Raji (cell line): ENCODE data around the gene ZBTB7A.

Experiments
- POLR2A ChIP-seq: IDR thresholded peaks from 2 replicates; pipeline ENCODE4 v1.6.1; 2011; ENCODE audit warnings: low read depth, low read length, control low read depth; ENCODE audit not compliant: insufficient read depth

ZBTB7A gene

DNA sequence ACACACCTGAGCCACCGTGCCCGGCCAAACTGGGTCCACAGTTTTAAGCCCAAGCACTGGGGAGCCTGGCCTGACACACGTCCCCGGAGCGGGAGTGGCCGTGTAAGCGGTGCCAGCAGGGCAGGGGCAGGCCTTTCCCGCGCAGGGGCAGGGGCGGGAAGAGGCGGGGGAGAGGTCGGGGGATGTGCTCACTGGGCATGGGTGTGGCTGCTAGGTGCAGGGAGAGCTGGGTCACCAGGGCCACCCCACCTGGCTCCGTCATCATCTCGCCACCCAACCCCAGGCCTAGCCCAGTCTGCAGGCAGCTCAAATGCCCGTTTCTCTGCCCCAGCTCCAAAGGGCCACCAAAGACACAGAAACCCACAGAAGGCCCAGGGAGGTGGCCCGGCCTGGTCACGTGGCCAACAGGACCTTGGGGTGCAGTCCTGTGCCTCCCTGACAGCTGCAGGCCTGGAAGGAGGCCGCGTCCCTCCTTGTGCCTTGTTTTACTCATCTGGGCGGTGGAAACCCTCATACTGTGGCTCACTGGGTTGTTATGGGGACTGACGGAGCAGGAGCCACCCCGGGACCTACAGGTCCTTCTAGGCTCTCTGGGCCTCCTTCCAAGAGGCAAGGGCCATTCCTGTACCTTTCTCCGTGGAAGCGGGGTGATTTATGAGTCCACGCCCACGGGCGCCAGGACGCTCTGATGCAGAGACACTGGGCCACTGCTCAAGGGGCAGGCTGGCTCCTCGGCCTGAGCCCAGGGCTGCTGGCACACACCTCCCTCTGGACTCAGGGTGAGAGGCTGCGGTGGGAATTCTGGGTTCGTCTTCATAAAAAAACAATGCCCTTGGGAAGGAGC, 29.6 kb upstream of the ZBTB7A start:
- no peak for TF ChIP-seq POLR2A

DNA sequence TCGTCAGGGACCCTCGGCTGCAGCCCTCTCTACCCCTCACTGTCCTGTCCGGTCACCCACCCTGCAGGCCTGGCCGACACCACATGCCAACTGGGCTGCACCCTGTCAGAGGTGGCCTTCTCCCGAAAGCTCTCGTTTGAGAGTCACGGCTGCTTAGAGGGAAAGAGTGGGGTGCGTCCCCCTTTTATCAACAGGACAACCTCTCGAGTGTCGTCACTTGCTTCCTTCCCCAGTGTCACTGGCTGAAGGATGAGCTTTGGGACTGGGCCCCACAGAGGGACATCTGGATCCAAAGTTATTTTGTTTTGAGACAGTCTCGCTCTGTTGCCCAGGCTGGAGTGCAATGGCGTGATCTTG, 28.8 kb upstream of the ZBTB7A start:
- no peak for TF ChIP-seq POLR2A

DNA sequence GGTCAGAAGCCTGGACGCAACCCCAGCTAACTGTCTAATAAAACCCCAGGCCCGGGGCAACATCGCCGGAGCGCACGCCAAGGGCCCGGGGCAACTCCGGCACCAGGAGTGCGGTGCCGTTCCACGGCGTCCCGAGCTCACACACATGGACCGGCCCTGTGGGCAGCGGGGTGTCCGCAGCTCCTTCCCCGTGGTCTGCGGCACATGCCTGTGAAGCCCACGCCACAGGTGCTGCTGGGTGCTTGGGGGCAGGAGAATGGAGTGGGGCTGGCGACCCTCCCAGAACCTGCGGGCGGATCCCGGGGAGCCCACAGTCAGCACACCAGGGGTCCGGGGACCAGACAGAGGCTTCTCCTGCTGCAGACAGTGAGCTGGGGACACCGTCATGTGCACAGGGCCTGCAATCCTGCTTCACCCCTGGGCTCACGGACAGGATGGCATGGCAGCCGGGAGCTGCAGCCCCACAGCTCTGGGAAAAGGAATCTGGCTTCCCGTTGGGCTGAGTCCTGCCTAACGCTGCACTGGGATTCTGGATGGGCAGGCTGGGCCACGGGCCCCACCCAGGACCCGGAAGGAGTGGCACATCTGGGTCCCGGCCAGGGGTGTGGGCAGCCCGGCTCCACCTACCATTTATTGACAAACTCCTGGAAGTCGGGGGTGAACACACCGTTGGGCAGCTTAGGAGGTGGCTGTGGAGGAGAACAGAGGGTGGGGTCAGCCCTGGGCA, 28.2 kb upstream of the ZBTB7A start:
- TF ChIP-seq POLR2A = no peak

DNA sequence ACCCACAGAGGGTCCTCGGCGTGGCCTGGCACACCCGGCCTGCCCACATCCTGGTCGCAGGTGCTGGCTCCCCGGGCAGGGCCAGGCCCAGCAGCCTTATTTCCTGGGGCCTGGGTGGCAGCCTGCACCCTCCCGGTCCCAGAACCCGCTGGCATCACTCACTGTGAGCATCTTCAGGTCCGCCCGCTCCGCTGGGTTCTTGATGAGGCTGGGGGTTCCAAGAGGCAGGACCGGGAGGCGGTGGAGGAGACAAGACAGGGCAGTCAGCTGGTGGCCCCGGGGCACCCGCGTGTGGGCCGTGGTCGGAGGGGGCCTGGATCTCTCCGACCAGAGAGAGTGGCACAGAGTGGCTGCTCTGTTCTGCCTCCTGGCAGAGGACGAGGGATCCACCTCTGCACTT, 27.6 kb upstream of the ZBTB7A start:
- TF ChIP-seq POLR2A = no peak

DNA sequence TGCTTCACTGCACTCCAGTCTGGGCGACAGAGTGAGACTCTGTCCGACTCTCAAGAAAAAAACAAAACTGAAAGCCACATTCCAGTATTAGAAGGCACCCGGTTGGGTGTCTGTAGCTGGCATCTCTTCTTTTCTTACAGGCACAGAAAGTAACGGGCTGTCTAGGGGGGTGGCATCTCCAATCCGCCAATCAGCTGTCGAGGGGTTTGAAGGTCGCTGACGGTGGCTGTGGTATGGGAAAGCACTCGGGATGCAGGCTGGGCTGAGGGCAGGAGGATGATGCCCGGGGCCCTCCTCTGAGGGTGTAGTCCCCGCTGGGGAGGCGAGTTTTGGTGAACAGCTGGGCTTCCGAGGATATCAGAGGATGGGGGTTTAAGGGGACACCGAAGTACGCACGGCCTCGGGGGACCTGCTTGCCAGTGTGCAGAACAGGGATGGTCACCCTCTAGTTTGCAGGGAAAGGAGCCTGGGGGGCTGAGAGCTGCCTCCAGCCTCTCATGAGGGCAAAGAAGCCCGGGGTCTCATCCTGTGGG, 27.0 kb upstream of the ZBTB7A start:
- no peak for TF ChIP-seq POLR2A

DNA sequence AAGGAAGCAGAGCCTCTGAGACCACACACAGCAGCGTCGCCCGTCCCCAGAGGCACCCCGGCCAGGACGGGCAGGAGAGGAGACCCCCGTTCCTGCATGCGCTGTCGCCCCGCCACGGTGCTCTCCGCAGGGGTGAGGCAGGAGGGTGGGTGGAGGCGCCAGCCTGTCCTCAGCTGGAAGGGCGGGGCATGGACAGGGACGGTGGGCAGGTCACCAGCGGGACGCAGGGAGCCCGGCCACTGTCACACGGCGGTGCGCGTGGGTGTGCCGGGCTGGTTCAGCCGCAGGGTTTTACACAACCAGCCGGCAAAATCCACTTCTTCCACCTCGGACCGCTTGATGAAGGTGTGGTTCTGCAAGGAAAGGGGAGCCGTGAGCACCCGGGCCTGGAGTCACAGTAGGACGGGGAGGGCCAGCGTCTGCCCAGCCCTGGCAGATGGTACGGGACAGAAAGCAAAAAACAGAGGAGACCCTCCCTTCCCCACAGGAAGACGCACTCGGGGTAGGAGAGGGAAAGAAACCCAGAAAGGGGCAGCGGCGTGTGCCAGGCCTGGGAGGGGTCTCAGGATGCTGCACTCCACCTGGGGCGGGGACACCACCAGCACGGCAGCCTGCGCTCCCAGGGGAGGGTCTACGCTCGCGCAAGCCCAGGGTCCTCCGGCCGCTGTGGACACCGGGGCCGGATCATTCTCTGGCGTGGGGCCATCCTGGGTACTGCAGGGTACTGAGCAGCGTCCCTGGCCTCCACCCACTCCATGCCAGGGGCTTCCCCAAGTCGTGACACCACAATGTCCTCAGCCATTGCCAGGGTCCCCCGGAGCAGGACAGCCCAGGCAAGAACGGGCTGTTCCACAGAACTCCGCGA, 23.9 kb upstream of the ZBTB7A start:
- TF ChIP-seq POLR2A = no peak

DNA sequence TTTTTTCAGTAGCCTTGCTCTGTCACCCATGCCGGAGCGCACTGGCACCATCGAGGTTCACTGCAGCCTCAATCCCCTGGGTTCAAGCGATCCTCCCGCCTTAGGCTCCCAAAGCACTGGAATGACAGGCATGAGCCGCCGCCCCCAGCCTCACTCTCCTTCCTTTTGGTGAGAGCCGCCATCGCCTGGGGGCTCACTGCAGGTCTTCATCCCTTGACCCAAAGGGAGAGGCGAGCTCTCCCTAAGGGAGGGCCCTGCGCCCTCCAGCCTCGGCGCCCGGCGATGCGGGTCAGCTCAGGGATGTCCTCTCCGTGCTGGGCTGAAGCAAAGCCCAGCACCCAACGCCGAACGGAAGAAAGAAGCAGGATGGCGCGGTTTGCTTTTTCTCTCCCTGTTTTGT, 23.2 kb upstream of the ZBTB7A start:
- no peak for TF ChIP-seq POLR2A

DNA sequence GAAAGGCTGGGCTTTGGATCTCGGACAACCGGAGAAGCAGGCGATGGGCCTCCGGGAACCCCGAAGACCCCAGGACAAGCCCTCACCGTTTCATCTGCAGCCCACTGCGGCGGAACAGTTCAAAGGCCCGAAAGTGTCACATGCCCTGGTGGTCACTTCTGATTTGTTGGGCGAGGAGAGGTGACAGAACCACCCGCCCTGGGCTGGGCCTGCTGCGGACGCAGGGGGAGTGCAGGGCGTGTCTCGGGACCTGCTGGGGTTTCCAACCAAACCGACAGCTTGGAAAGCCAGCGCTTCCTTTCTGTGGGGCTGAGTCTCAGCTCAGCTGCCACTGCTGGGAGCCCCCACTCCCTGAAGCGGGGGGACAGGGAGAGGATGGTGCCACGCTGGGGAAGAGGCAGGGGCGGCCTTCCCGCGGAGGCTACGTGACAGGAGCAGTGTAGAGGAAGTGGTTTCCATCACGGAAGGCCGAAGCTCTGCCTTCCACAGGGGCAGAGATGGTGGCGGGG, 22.8 kb upstream of the ZBTB7A start:
- TF ChIP-seq POLR2A = no peak

DNA sequence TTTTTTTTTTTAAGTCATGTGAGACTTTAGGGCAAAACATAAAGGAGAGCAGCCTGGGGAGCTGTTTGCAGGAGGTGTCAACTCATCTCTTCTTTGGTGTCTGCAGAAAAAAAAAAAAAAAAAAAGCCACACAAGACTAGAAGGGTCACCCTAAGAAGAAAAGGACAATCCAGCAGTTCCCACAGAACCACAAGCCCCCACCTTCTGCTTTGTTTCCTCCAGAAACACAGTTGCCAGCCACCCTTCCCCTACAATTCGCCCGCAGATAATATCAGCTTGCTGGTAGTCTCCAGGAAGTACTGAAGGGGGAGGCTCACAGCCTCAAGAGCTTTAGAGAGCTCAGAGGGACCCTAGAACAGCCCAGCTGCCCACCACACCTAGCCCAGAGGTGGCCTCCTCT, 22.3 kb upstream of the ZBTB7A start:
- TF ChIP-seq POLR2A = no peak

DNA sequence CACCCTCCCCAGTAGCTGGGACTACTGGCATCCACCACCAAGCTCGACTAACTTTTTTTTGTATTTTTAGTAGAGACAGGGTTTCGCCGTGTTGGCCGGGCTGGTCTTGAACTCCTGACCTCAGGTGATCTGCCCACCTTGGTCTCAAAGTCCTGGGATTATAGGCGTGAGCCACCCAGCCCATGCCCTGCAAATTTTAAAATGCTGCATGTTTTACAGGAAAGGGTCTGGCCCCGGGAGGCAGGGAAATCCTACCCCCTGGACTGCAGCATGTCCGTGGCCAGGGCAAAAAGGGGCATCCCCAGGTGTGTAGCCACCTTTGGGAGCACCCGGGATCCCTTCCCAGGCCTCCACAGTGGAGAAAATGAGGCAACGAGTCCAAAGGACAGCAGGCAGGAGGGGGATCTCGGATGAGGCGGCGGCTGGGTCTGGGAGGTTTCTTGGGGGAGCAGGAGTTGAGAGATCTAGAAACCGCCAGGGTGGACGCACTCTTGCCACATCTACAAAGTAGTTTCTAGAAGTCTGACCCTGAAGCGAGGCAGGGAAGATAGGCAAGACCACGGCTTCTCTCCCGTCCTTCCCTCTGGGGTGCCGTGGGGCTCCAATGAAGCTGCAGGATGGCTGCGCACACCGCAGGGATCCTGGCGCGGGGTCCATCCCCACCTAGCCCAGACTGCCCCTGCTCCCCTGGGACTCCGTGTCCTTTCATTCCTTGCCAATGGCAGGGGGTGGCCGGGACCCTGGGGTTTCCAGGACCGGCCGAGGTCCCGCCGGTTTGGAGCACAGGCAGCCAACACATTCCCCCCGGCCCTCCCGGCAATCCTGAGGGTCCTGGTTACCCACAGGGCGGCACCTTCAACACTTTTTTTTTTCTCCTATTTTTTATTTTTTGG, 21.3 kb upstream of the ZBTB7A start:
- no peak for TF ChIP-seq POLR2A

DNA sequence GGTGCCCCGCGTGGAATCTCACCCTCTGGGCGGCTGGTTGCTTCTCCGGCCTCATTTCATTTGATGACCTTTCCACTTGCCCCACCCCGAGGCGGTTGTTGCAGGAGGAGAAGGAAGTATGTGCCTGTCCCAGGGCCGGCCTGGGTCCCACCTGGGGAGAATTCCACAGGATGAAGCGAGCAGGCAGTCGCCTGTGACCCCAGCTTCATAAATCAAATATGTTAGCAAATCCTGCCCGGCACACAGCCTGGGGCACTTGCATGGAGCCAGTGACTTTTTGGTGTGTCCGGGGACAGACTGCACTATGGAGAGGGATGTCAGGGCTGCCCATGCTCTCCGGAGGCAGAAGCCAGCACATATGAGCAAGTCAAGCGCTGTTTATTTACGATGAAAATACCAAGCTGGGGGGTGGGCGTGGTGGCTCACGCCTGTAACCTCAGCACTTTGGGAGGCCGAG, 19.7 kb upstream of the ZBTB7A start:
- TF ChIP-seq POLR2A = no peak

DNA sequence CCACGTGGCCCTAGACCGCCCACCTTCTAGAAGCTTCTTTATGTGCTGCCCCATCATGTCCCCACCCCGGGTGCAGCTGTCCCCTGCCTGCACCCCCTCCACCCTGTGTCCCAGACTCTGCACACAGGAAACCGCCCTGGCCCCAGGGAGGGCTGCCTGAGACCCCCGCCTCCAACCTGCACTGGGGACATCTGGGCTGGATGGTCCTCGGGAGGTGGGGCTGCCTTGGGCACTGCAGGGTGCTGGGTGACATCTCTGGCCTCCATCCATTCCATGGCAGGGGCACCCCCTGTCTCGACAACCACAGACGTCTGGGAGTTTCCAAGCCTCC, 17.8 kb upstream of the ZBTB7A start:
- no peak for TF ChIP-seq POLR2A

DNA sequence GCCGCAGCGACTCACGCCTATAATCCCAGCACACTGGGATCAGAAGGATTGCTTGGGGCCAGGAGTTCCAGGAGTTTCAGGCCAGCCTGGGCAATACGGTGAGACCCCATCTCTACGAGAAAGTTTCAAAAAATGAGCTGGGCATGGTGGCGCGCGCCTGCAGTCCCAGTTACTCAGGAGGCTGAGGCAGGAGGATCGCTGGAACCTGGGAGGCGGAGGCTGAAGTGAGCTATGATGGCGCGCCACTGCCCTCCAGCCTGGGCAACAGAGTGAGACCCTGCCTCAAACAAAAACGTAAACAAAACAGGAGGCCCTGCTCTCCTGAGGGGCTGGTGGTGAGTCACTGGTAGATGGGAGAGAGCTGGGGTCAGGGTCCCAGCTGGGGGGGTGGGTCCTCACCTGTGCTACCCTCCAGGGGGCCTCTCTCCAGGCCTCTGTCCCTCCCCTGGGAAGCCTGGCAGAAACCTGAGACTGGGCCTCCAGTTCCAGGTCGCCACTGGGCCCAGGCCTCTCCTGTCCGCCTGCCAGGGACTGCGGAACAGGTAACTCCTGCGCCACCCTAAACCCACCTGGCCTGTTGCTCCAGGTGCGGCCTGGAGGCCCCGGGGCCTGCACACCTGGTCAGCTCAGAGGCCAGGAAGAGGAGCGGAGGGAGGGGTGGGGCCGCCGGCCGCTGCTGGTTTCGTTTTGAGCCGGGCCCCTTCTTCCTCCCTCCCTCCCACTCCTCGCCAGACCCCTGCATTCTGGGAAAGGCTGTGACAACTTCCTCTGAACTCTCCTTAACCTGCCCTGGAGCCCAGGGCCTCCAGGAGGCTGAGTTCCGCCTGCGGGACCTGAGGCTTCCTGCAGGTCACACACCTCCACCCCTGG, 17.2 kb upstream of the ZBTB7A start:
- TF ChIP-seq POLR2A = no peak
